ENCODE measurements around the gene ITPR2.

Gene ITPR2

GRCh38 chr12:26546535-26547314, 286.3 kb downstream of the ITPR2 start:
- no peaks in the 10 kb centered on the region; the same call in 1 of the 2 replicates for H3K27me3 ChIP-seq (ENCODE audit: low read depth, low read length)
- H3K36me3 ChIP-seq (replicated peaks; ENCODE audit: low read depth, low read length): peaks cover 34% of the 10 kb centered on the region
- TF ChIP-seq CTCF (IDR thresholded peaks at IDR 0.05; ENCODE audit: low read depth, low read length): no peak
- TF ChIP-seq EZH2phosphoT487 (IDR thresholded peaks at IDR 0.05; ENCODE audit: low read depth): no peak
- no peak overlapping the region for H2AFZ ChIP-seq (ENCODE audit: low read depth, low read length)
- H3K27ac ChIP-seq (ENCODE audit: low read length): no peak overlapping the region
- no peak overlapping the region for H3K4me3 ChIP-seq (ENCODE audit: low read length)
- H3K4me2 ChIP-seq (ENCODE audit: low read length): no peak overlapping the region
- 0 out of 2 replicates have a peak, but pooled peaks cover 3% of the 10 kb centered on the region for H3K9me3 ChIP-seq (ENCODE audit: insufficient read depth, low read length)
- no peaks in the 10 kb centered on the region for H3K79me2 ChIP-seq (ENCODE audit: low read length)
- no peak overlapping the region for H3K9ac ChIP-seq (ENCODE audit: low read length)
- peaks cover 10% of the 10 kb centered on the region for H3K4me1 ChIP-seq (ENCODE audit: low read length)
- peaks cover 11% of the 10 kb centered on the region for H4K20me1 ChIP-seq (ENCODE audit: insufficient read depth, low read length)

GRCh38 chr12:26539131-26539530, 293.9 kb downstream of the ITPR2 start:
- H3K9me3 ChIP-seq (ENCODE audit: insufficient read depth, low read length): no peaks in the 10 kb centered on the region
- H3K4me1 ChIP-seq (ENCODE audit: low read length): no peaks in the 10 kb centered on the region
- H3K79me2 ChIP-seq (ENCODE audit: low read length): no peaks in the 10 kb centered on the region
- no peak overlapping the region for H2AFZ ChIP-seq (ENCODE audit: low read depth, low read length)
- TF ChIP-seq CTCF (IDR thresholded peaks at IDR 0.05; ENCODE audit: low read depth, low read length) (no peak), EZH2phosphoT487 (IDR thresholded peaks at IDR 0.05; ENCODE audit: low read depth) (no peak)
- H4K20me1 ChIP-seq (ENCODE audit: insufficient read depth, low read length): no peaks in the 10 kb centered on the region
- no peak overlapping the region for H3K4me2 ChIP-seq (ENCODE audit: low read length)
- H3K4me3 ChIP-seq (ENCODE audit: low read length): no peak overlapping the region
- H3K9ac ChIP-seq (ENCODE audit: low read length): no peak overlapping the region
- no peaks in the 10 kb centered on the region for H3K27me3 ChIP-seq (ENCODE audit: low read depth, low read length)
- H3K27ac ChIP-seq (ENCODE audit: low read length): no peak overlapping the region
- no peaks in the 10 kb centered on the region for H3K36me3 ChIP-seq (replicated peaks; ENCODE audit: low read depth, low read length)

- TF ChIP-seq EZH2phosphoT487 (IDR thresholded peaks at IDR 0.05; ENCODE audit: low read depth) (no peak), CTCF (IDR thresholded peaks at IDR 0.05; ENCODE audit: low read depth, low read length) (no peak)
- Histone ChIP-seq H3K9ac (ENCODE audit: low read length) (no peak overlapping the region), H3K4me3 (ENCODE audit: low read length) (no peak overlapping the region), H3K27ac (ENCODE audit: low read length) (no peak overlapping the region), H2AFZ (ENCODE audit: low read depth, low read length) (no peak overlapping the region), H3K27me3 (ENCODE audit: low read depth, low read length) (no peaks in the 10 kb centered on the region), H3K36me3 (replicated peaks; ENCODE audit: low read depth, low read length) (no peaks in the 10 kb centered on the region), H4K20me1 (ENCODE audit: insufficient read depth, low read length) (no peaks in the 10 kb centered on the region), H3K9me3 (ENCODE audit: insufficient read depth, low read length) (no peaks in the 10 kb centered on the region), H3K4me1 (ENCODE audit: low read length) (no peaks in the 10 kb centered on the region), H3K4me2 (ENCODE audit: low read length) (no peak overlapping the region), H3K79me2 (ENCODE audit: low read length) (no peaks in the 10 kb centered on the region)
Observed at GRCh38 chr12:26537651-26538050, 295.3 kb downstream of the ITPR2 start.

- Histone ChIP-seq H3K27ac (ENCODE audit: low read length) (no peak overlapping the region), H3K9ac (ENCODE audit: low read length) (no peak overlapping the region), H3K4me2 (ENCODE audit: low read length) (no peak overlapping the region), H3K36me3 (replicated peaks; ENCODE audit: low read depth, low read length) (no peaks in the 10 kb centered on the region), H3K4me1 (ENCODE audit: low read length) (no peaks in the 10 kb centered on the region), H4K20me1 (ENCODE audit: insufficient read depth, low read length) (no peaks in the 10 kb centered on the region), H3K27me3 (ENCODE audit: low read depth, low read length) (no peaks in the 10 kb centered on the region), H3K9me3 (ENCODE audit: insufficient read depth, low read length) (no peaks in the 10 kb centered on the region), H3K4me3 (ENCODE audit: low read length) (no peak overlapping the region), H2AFZ (ENCODE audit: low read depth, low read length) (no peak overlapping the region), H3K79me2 (ENCODE audit: low read length) (no peaks in the 10 kb centered on the region)
- no peak for TF ChIP-seq EZH2phosphoT487 (IDR thresholded peaks at IDR 0.05; ENCODE audit: low read depth)
Observed at GRCh38 chr12:26537126-26537525, 295.9 kb downstream of the ITPR2 start.

Measured in OCI-LY3 (cell line).